OCI-LY7 (cell line): ENCODE results near the gene LARP7.

Experiments
- CTCF ChIP-seq: fragments of 200-600 bp; sonication (generic); conservative IDR thresholded peaks from 2 replicates; pipeline ENCODE4 v1.5.1; 2014; ENCODE audit warnings: mild to moderate bottlenecking, antibody characterized with exemption, low read length, moderate library complexity, mixed read lengths
- EZH2phosphoT487 ChIP-seq: fragments of 200-600 bp; sonication (generic); IDR thresholded peaks from 2 replicates; pipeline ENCODE4 v1.6.1; 2018; ENCODE audit warnings: low read depth, borderline replicate concordance, mild to moderate bottlenecking, mixed run types, antibody characterized with exemption, low read length, moderate library complexity, mixed read lengths

DNA sequence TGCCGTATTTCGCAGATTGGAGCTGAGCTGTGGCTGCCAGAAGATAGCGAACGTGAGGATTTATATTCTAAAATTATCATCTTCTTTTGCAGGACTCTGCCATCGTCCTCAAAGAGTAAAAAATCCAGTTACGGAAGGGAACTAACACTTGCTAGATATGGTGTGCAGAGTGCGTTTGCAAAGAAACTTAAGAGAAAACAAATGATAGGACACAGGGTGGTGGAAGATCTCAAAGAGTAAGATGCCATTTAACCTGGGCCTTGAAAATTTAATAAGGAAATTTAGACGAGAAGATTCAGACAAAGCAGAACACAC lies 566 bp downstream of the LARP7 start:
- TF ChIP-seq CTCF (peak; percentile 57; the same call in 1 of the 2 replicates), EZH2phosphoT487 (no peak)
